Endothelial cell of hepatic sinusoid (primary cell): ENCODE results near the gene GPR155.

ENCODE experiments used
- in situ Hi-C: cut with HindIII; loops from 2 replicates; pipeline ENCODE4 v1.10.0; 2017; ENCODE audit warnings: low sequenced_read_pairs

Gene GPR155

GRCh38 chr2:174486563-174487107 is at the start of gene GPR155:
GPR155 (minus strand) TSS chr2:174487029; CDS start chr2:174481956, 5,073 bp downstream.
- in situ Hi-C loops, result no loop called here

GRCh38 chr2:174535757-174536703 is 49.2 kb upstream of the GPR155 start:
- in situ Hi-C loops, result no loop called here

- in situ Hi-C loops, result no loop called here
These were observed 48.3 kb upstream of the GPR155 start for GRCh38 chr2:174535083-174535482.

GRCh38 chr2:174529916-174530315 is 43.1 kb upstream of the GPR155 start:
- in situ Hi-C loops, result no loop called here

GRCh38 chr2:174527959-174528358 is 41.1 kb upstream of the GPR155 start:
- in situ Hi-C loops, result no loop called here

- in situ Hi-C loops, result no loop called here
These were observed 40.4 kb upstream of the GPR155 start for GRCh38 chr2:174527101-174527721.

GRCh38 chr2:174524527-174524926 is 37.7 kb upstream of the GPR155 start:
- in situ Hi-C loops, result no loop called here

- in situ Hi-C loops, result no loop called here
These were observed 35.7 kb upstream of the GPR155 start for GRCh38 chr2:174522553-174522952.

GRCh38 chr2:174518395-174518794 is 31.6 kb upstream of the GPR155 start:
- in situ Hi-C loops, result no loop called here

- in situ Hi-C loops, result no loop called here
These were observed 29.9 kb upstream of the GPR155 start for GRCh38 chr2:174516501-174517378.

- in situ Hi-C loops, result no loop called here
These were observed 25.5 kb upstream of the GPR155 start for GRCh38 chr2:174512345-174512744.

- in situ Hi-C loops, result no loop called here
These were observed 24.9 kb upstream of the GPR155 start for GRCh38 chr2:174511580-174512260.

GRCh38 chr2:174510583-174511189 is 23.9 kb upstream of the GPR155 start:
- in situ Hi-C loops, result no loop called here

GRCh38 chr2:174503161-174503809 is 16.5 kb upstream of the GPR155 start:
- in situ Hi-C loops, result no loop called here

GRCh38 chr2:174499371-174499770 is 12.5 kb upstream of the GPR155 start:
- in situ Hi-C loops, result no loop called here

GRCh38 chr2:174495365-174496012 is 8.7 kb upstream of the GPR155 start:
- in situ Hi-C loops, result no loop called here

- in situ Hi-C loops, result no loop called here
These were observed 6.9 kb upstream of the GPR155 start for GRCh38 chr2:174493549-174494331.

GRCh38 chr2:174492963-174493431 is 6.2 kb upstream of the GPR155 start:
- in situ Hi-C loops, result no loop called here
